NCI-H69 (cell line): ENCODE results near the gene PALM.
A peak's percentile ranks its signal among the peaks of the same experiment; 100 is the strongest.
"Not testable (repeated sequence)": the region's sequence is repeated elsewhere in the genome, so short reads cannot be mapped to it uniquely, and the experiment has no call there.

Experiments
- DNase-seq: peaks from one replicate; lab custom pipeline; 2025; lab: John Stamatoyannopoulos, UW

The PALM gene

GRCh38 chr19:732148-733069, 23.7 kb downstream of the PALM start:
- no peak for DNase-seq

GRCh38 chr19:734716-735115, 26.0 kb downstream of the PALM start:
- DNase-seq: no peak

GRCh38 chr19:736125-736524, 27.4 kb downstream of the PALM start:
- no peak for DNase-seq

DNA sequence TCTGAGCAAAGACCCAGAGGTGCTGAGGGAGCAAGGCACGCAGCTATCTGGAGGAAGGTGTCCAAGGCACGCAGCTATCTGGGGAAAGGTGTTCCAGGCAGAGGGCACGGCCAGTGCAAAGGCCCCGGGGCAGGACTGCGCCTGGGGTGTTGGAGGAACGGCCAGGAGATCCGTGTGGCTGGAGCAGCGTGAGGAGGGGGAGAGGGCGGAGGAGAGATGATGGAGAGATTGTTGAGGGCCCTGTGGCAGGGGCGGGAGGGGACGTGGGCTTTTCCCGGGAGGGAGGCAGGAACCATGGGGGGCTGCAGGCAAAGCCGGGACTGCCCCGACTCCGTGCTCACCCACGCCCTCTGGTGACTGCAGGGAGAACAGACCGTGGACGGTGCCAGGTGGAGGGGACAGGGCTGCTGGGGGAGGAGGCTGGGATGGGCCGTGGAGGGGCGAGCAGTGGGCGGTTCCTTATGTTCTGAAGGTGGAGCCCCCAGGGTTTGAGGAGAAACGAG, 28.9 kb downstream of the PALM start:
- peak; percentile 65 for DNase-seq

- no peak for DNase-seq
These were observed 29.9 kb downstream of the PALM start for GRCh38 chr19:738509-739128.

DNA sequence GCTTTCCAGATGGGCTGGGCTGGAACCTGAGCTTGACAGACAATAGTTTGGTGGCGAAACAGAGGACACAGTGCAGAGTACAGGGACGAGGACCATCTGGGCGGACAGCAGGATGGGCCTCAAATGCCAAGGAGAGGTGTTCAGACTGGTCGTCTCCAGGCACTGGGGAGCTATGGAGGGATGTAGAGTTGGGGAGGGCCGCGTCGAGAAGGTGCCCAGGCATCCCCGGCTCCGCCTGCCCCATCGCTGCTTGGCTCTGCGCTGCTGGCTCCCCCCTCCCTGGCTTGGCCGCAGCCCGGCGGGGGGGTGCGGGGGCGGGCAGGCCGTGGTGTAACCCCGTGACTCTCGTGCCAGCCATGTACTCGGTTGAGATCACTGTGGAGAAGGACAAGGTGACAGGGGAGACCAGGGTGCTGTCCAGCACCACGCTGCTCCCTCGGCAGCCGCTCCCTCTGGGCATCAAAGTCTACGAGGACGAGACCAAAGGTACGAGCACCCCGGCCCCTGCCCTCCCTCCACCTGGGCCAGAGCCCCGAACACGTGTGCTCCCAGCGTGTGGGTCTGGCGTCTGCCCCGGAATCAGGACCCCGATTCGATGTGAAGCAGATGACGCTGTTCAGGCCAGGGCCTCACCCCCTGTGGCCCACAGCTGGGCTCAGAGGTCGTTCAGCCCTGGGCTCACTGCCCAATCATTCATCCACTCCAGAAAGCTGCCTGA, 31.4 kb downstream of the PALM start:
- DNase-seq: no peak

GRCh38 chr19:740816-741505, 32.2 kb downstream of the PALM start:
- not testable (repeated sequence) for DNase-seq

- peak; percentile 28 for DNase-seq
These were observed 32.9 kb downstream of the PALM start for GRCh38 chr19:741506-742131.

DNA sequence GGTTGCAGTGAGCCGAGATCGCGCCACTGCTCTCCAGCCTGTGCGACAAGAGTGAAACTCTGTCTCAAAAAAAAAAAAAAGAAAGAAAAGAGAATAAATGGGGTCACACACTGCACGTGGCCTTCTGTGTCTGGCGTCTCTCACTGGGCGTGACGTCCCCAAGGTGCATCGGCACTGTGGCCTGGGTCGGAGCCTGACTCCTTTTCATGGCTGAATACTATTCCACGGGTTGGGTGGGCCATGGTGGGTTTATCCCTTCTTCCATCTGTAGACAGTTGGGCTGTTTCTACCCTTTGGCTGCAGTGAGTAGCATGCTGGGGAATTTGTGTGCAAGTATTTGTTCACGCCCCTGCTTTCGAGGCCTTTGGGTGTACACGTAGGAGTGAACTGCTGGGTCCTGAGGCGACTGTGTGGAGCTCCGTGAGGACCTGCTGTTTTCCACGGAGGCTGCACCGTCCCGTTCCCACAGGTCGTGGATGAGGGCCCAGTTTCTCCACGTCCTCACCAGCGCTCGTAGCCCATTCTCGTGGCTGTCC, 33.9 kb downstream of the PALM start:
- DNase-seq: no peak

DNA sequence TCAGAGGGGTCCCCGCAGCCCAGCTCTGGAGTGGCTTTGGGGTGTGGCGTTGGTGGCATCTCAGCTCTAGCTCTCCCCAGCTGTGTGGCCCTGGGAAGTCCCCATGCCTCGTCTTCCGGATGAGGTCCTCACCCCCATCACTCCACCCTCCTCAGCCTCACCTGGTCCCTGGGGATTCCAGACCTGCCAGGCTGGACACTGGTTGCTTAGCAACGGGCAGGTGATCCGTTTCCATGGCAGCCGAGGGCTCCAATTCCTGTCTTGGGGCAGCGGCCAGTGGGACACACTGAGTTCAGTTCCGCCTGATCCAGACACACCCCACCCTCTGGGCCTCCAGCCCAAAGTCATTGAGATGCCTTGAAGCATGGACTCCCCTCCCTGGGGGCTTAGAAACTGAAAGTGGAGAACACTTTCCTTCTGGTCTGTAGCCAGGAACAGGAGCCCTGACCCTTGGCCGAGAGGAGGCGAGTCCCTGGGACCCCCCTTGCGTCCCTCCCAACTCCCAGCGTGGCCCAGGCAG, 34.5 kb downstream of the PALM start:
- DNase-seq: peak; percentile 82

GRCh38 chr19:745138-745537, 36.4 kb downstream of the PALM start:
- DNase-seq: not testable (repeated sequence)

- DNase-seq: no peak
These were observed 37.6 kb downstream of the PALM start for GRCh38 chr19:746208-746819.

GRCh38 chr19:746956-747355, 38.2 kb downstream of the PALM start:
- no peak for DNase-seq

GRCh38 chr19:747432-748273, 38.9 kb downstream of the PALM start:
- no peak for DNase-seq

DNA sequence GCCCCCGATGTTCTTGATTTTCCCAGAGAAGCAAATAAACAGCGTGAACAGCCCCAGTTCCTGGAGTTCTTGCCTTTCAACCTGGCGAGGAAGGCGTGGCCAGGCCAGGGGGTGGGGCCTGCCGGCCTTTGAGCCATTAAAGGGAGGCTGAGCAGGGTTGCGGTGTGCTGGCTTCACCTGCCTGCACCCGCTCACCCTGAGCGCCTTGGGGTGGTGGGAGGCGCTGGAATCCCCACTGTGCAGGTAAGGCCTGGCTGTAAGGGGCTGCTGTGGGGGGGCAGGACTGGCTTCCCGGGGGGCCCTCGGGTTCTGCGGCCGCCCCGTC, 39.5 kb downstream of the PALM start:
- no peak for DNase-seq

GRCh38 chr19:749811-750210, 41.1 kb downstream of the PALM start:
- DNase-seq: no peak

DNA sequence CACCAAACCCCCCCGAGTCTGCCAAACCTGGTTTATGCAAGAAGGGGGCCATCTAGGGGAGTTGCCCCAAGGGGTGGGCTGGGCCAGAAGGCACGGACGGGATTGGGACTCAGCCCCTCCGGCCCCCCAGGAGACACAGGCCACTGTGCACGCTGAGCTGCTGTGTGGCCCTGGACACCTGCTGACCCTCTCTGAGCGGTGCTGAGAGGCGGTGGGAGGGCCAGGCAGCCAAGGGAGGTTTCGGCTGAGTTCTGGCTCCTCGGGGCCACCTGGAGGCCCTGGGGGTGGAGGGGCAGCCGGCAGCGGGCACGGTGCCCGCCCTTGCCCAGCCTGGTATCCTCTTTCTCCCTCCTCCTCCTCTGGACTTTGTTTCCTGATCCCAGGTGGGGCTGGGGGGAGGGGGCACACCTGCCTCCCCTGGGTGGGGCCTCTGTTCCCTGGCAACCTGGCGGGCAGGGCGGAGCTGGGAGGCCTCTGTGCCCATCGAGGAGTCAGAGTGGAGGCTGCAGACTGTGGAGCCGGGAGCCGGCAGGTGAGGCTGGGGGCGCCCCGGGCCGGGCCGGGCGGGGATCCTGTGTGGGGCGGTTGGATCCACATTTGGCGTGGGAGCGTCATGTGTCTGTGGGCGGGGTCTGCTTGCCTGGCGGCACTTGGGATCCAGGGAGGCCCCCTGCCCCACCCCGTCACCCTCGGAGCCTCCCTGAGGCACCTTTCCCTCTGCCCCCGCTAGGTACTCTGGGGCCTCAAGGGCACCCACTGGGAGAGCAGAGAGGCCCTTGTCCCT, 42.1 kb downstream of the PALM start, which contains the start of gene MISP:
Gene MISP (plus strand): TSS at position 473 of the 784 bp plus-strand sequence. CDS start 5,835 bp downstream, outside the sequence.
- DNase-seq: peak; percentile 98

GRCh38 chr19:751501-752341, 43.0 kb downstream of the PALM start:
- peak; percentile 38 for DNase-seq
